Raji (cell line): Measurements from ENCODE around the gene AGAP1.

Experiments used
- POLR2A ChIP-seq: IDR thresholded peaks from 2 replicates; pipeline ENCODE4 v1.6.1; 2011; ENCODE audit warnings: low read depth, low read length, control low read depth; ENCODE audit not compliant: insufficient read depth

Gene AGAP1

GRCh38 chr2:235511751-235512698 lies 18.2 kb downstream of the AGAP1 start:
- TF ChIP-seq POLR2A = no peak

GRCh38 chr2:235512699-235513053 lies 18.8 kb downstream of the AGAP1 start:
- TF ChIP-seq POLR2A = no peak

- no peak for TF ChIP-seq POLR2A
Measured at GRCh38 chr2:235513984-235514626, 20.3 kb downstream of the AGAP1 start.

- TF ChIP-seq POLR2A = no peak
Measured at GRCh38 chr2:235514627-235515363, 21.0 kb downstream of the AGAP1 start.

GRCh38 chr2:235515364-235515742 lies 21.5 kb downstream of the AGAP1 start:
- no peak for TF ChIP-seq POLR2A

GRCh38 chr2:235515821-235516220 lies 22.0 kb downstream of the AGAP1 start:
- no peak for TF ChIP-seq POLR2A

- no peak for TF ChIP-seq POLR2A
Measured at GRCh38 chr2:235516257-235516656, 22.4 kb downstream of the AGAP1 start.

- TF ChIP-seq POLR2A = no peak
Measured at GRCh38 chr2:235518322-235519090, 24.7 kb downstream of the AGAP1 start.

GRCh38 chr2:235520787-235521186 lies 26.9 kb downstream of the AGAP1 start:
- TF ChIP-seq POLR2A = no peak

GRCh38 chr2:235521844-235522243 lies 28.0 kb downstream of the AGAP1 start:
- no peak for TF ChIP-seq POLR2A

- TF ChIP-seq POLR2A = no peak
Measured at GRCh38 chr2:235523021-235523420, 29.2 kb downstream of the AGAP1 start.

- no peak for TF ChIP-seq POLR2A
Measured at GRCh38 chr2:235523486-235524150, 29.8 kb downstream of the AGAP1 start.

- no peak for TF ChIP-seq POLR2A
Measured at GRCh38 chr2:235526166-235526565, 32.3 kb downstream of the AGAP1 start.

- TF ChIP-seq POLR2A = no peak
Measured at GRCh38 chr2:235527806-235528469, 34.1 kb downstream of the AGAP1 start.
